Ectodermal cell (in vitro differentiated cells): ENCODE measurements around the gene CACHD1.

Experiments used
- H3K27ac ChIP-seq: 2 replicates; pipeline ENCODE4 v1.7.0; 2013; ENCODE audit warnings: mild to moderate bottlenecking, low read depth, low read length; ENCODE audit not compliant: insufficient read depth, poor library complexity, severe bottlenecking
- H3K27me3 ChIP-seq: 2 replicates; pipeline ENCODE4 v1.7.0; 2013; ENCODE audit warnings: mild to moderate bottlenecking, low read length; ENCODE audit not compliant: insufficient read depth, control insufficient read depth, poor library complexity, severe bottlenecking
- H3K36me3 ChIP-seq: one replicate; pipeline ENCODE4 v1.7.0; 2013; ENCODE audit warnings: low read length; ENCODE audit not compliant: control insufficient read depth, insufficient read depth
- H3K4me1 ChIP-seq: one replicate; pipeline ENCODE4 v1.7.0; 2013; ENCODE audit warnings: low read length; ENCODE audit not compliant: control insufficient read depth, insufficient read depth
- H3K4me3 ChIP-seq: 2 replicates; pipeline ENCODE4 v1.7.0; 2013; ENCODE audit warnings: low read depth, low read length, control low read depth; ENCODE audit not compliant: insufficient read depth
- H3K9me3 ChIP-seq: 2 replicates; pipeline ENCODE4 v1.7.0; 2013; ENCODE audit warnings: mild to moderate bottlenecking, low read length, moderate library complexity; ENCODE audit not compliant: control insufficient read depth
- WGBS, 2 experiments: methylation state at CpG; one replicate each; pipeline ENCODE4 v1.1.7; 2013; ENCODE audit warnings: missing lambda C conversion rate in 2 of 2; 5-methylcytosine and 5-hydroxymethylcytosine counted together

CACHD1 gene

GRCh38 chr1:64540265-64540791 is 70.4 kb downstream of the CACHD1 start:
- WGBS, 2 experiments, result 54 to 58% methylated on average over 6 of the region's 6 CpGs
- Histone ChIP-seq H3K4me3 (no peak overlapping the region), H3K4me1 (peaks cover 59% of the 10 kb centered on the region), H3K27ac (peak overlapping the region; percentile 30), H3K9me3 (no peaks in the 10 kb centered on the region), H3K36me3 (no peaks in the 10 kb centered on the region), H3K27me3 (no peaks in the 10 kb centered on the region)

- H3K27me3 ChIP-seq, result no peaks in the 10 kb centered on the region
- WGBS, 2 experiments, result 94% methylated on average over 3 to 4 of the region's 4 CpGs
- H3K27ac ChIP-seq, result no peak overlapping the region
- H3K36me3 ChIP-seq, result no peaks in the 10 kb centered on the region
- H3K4me1 ChIP-seq, result peaks cover 60% of the 10 kb centered on the region
- no peaks in the 10 kb centered on the region for H3K9me3 ChIP-seq
- no peak overlapping the region for H3K4me3 ChIP-seq
Measured at GRCh38 chr1:64542118-64542517, 72.2 kb downstream of the CACHD1 start.

DNA sequence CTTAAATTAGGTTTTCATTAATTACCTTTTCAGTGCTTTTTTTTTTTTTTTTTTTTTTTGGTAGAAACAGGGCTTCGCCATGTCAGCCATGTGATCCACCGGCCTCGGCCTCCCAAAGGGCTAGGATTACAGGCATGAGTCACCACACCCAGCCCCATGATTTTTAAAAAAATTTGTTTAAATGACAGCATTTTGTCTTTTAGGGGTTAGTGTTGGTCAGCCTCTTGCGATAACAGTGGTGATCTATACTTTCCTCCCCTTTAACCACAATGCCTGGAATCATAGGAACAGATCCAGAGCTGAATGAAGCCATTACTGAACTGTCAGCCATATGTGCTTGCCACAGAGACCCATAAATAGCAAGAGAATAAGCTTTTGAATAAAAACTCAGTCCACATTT is 73.9 kb downstream of the CACHD1 start:
- no peaks in the 10 kb centered on the region for H3K36me3 ChIP-seq
- 82 to 89% methylated on average over 1 to 4 of the region's 4 CpGs for WGBS, 2 experiments
- H3K27ac ChIP-seq, result no peak overlapping the region
- no peaks in the 10 kb centered on the region for H3K9me3 ChIP-seq
- H3K27me3 ChIP-seq, result no peaks in the 10 kb centered on the region
- no peak overlapping the region for H3K4me3 ChIP-seq
- peaks cover 50% of the 10 kb centered on the region for H3K4me1 ChIP-seq

DNA sequence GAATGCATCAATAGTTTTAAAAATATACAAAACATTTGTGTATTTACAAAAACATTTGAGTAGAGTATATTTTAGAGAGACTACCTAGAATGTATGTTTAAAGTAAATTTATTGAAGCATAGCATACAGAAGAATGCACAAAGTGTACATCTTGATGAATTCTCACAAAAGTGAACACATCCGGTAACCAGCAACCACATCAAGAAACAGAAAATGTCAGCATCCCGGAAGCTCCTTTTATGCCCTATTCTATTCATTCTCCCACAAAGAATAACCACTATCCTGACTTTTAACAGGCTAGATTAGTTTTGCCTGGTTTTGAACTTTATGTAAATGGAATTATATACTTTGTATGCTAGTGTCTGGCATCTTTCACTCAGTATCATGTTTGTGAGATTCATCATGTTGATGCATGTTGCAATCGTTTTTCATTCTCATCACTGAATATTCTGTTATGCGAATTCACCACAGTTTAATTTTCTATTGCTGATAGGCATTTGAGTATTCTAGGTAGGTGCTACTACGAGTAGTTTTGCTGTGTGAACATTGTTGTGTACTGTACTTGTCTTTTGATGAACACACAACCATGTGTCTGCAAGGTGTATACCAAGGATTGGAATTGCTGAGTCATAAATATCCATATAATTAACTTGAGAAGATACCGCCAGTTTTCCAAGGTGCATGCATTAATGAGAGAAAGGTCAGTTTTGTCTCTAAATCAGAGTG is 75.4 kb downstream of the CACHD1 start:
- H3K9me3 ChIP-seq, result no peaks in the 10 kb centered on the region
- H3K27me3 ChIP-seq, result no peaks in the 10 kb centered on the region
- H3K4me1 ChIP-seq, result peaks cover 36% of the 10 kb centered on the region
- 80 to 85% methylated on average over 5 to 6 of the region's 6 CpGs for WGBS, 2 experiments
- peak overlapping the region; percentile 21 for H3K27ac ChIP-seq
- H3K4me3 ChIP-seq, result no peak overlapping the region
- no peaks in the 10 kb centered on the region for H3K36me3 ChIP-seq

GRCh38 chr1:64546013-64546412 is 76.1 kb downstream of the CACHD1 start:
- H3K27ac ChIP-seq, result no peak overlapping the region
- 23 to 25% methylated on average over 2 of the region's 2 CpGs for WGBS, 2 experiments
- H3K36me3 ChIP-seq, result no peaks in the 10 kb centered on the region
- no peak overlapping the region for H3K4me3 ChIP-seq
- H3K9me3 ChIP-seq, result no peaks in the 10 kb centered on the region
- H3K4me1 ChIP-seq, result peaks cover 30% of the 10 kb centered on the region
- no peaks in the 10 kb centered on the region for H3K27me3 ChIP-seq

DNA sequence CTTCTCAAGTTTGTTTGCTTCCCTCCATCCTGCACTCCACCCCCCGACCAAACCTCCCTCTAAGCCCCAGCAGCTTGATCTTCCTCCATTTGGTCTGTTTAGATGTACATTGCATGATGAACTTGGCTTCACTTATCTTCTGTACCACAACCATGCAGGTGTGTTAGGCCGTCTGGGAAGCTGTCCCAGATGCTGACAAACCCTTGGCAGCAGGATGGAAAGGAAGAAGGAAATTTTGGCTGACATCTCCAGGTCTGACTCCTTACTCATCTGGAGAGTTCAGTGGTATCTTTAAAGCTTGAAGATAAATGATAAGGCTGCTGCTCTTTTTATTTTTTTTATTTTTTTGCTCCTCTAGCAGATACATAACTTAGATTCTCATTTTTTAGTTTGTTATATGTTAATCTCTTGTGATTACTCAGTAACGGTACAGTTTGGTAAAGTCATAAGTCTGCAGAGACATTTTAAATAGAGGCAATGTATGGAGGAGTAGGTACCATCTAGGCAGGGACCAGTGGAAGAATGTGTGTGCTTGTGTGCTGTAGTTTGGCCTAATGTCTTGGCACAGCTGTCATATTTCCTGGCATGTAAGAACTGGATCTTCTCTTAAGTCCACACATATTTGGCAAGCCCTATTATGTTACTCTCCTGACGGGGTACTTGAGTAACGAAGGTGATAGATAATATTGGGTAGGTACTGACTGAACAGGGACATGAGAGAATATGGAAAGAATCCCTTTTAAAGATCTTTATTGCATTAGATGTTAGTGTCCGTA is 79.7 kb downstream of the CACHD1 start:
- no peaks in the 10 kb centered on the region for H3K9me3 ChIP-seq
- 78 to 79% methylated on average over 6 of the region's 6 CpGs for WGBS, 2 experiments

DNA sequence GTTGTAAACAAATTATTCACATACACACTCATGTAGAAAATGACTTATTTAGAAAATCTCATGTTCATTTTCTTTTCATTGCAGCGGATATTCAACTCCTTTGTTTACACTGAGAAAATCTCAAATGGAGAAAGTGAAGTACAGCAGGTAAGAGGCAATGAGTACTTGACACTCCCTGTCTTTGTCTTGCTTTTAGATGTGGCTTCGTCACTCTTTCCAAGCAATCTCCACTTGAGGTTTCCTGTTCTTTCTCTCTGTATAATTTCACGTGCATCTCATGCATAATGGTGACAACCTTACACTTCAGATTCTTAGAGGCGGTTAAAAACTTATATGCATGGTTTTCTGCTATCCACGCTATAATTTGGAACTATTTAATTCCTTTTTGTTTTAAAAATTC is 80.6 kb downstream of the CACHD1 start:
- 87 to 92% methylated on average over 5 of the region's 5 CpGs for WGBS, 2 experiments
- peaks cover 10% of the 10 kb centered on the region for H3K4me1 ChIP-seq
- H3K9me3 ChIP-seq, result no peaks in the 10 kb centered on the region
- H3K36me3 ChIP-seq, result peaks cover 15% of the 10 kb centered on the region
- H3K27me3 ChIP-seq, result no peaks in the 10 kb centered on the region
- no peak overlapping the region for H3K4me3 ChIP-seq
- no peak overlapping the region for H3K27ac ChIP-seq

More for the DNA sequence above, 79.7 kb downstream of the CACHD1 start:
- Histone ChIP-seq H3K27me3 (no peaks in the 10 kb centered on the region), H3K36me3 (peaks cover 11% of the 10 kb centered on the region), H3K4me3 (no peak overlapping the region), H3K27ac (no peak overlapping the region), H3K4me1 (peaks cover 19% of the 10 kb centered on the region)

DNA sequence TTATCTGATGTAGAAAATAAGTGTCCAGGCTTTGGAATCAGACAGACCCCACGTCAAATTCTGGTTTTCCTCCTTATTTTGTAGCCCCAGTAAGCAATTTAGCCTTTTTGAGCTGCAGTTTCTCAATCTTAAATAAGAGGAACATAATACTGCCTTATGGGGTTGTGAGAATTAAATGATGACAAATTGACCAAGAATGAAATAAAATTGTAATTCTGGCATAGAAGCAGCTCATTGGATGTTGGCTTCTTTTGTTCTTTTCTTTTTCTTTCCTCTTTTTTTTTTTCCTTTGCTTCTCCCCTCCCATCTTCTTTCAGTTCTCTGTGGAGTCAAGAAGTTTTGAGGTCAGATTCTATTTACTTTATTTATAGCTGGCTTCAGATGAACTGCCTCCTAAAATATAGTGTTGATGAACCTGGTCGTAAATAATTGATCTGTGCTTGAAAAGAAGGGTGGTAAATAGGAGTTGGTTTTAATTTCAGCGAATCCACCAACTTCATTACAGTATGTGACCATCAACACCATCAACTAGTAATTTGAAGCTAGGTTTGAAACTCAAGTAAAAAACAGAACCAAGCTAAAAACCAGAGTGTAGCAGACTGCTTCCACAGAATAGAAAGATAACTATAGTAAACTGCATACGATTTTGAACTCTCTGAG is 81.1 kb downstream of the CACHD1 start:
- H3K4me3 ChIP-seq, result no peak overlapping the region
- H3K27me3 ChIP-seq, result no peaks in the 10 kb centered on the region
- H3K9me3 ChIP-seq, result no peaks in the 10 kb centered on the region
- H3K27ac ChIP-seq, result no peak overlapping the region
- WGBS, 2 experiments, result 68 to 88% methylated on average over 3 of the region's 4 CpGs
- H3K36me3 ChIP-seq, result peaks cover 15% of the 10 kb centered on the region
- H3K4me1 ChIP-seq, result peaks cover 5% of the 10 kb centered on the region

GRCh38 chr1:64553285-64553684 is 83.4 kb downstream of the CACHD1 start:
- H3K27ac ChIP-seq, result no peak overlapping the region

DNA sequence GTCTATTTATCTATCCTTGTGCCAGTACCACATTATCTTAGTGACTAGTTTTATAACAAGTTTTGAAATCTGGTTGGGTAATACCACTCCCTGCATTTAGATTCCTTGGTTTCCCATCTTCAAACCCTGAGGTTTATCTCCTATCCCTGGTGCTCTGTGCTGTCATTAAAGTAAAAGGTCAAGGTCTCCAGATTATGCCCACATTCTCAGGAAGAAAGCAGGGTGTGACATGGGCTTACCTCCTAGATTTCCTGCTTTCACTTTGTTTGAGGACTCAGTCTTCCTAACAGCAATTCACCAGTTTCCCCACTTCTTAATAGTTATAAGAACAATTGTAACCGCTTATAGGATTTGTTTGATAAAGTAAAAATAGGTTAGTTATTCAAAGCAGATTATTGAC is 86.0 kb downstream of the CACHD1 start:
- Histone ChIP-seq H3K36me3 (peaks cover 36% of the 10 kb centered on the region), H3K27ac (no peak overlapping the region), H3K9me3 (no peaks in the 10 kb centered on the region), H3K4me1 (no peaks in the 10 kb centered on the region), H3K27me3 (no peaks in the 10 kb centered on the region), H3K4me3 (no peak overlapping the region)
- WGBS, 2 experiments, result 100% methylated on average over 1 of the region's 1 CpG

More at GRCh38 chr1:64553285-64553684, 83.4 kb downstream of the CACHD1 start:
- Histone ChIP-seq H3K36me3 (peaks cover 25% of the 10 kb centered on the region), H3K9me3 (no peaks in the 10 kb centered on the region), H3K4me1 (no peaks in the 10 kb centered on the region), H3K27me3 (no peaks in the 10 kb centered on the region), H3K4me3 (no peak overlapping the region)
- 93 to 97% methylated on average over 2 to 3 of the region's 4 CpGs for WGBS, 2 experiments
